HG02870 (cell line): ENCODE measurements around the gene CD177.
"Not testable (repeated sequence)": the region's sequence is repeated elsewhere in the genome, so short reads cannot be mapped to it uniquely, and the experiment has no call there.

Experiments
- ATAC-seq: cut with Tn5 transposase; IDR thresholded peaks from one replicate; pipeline ENCODE4 v1.9.1; 2021; ENCODE audit warnings: mild to moderate bottlenecking, moderate library complexity; ENCODE audit not compliant: unreplicated experiment

The CD177 gene, protein sequence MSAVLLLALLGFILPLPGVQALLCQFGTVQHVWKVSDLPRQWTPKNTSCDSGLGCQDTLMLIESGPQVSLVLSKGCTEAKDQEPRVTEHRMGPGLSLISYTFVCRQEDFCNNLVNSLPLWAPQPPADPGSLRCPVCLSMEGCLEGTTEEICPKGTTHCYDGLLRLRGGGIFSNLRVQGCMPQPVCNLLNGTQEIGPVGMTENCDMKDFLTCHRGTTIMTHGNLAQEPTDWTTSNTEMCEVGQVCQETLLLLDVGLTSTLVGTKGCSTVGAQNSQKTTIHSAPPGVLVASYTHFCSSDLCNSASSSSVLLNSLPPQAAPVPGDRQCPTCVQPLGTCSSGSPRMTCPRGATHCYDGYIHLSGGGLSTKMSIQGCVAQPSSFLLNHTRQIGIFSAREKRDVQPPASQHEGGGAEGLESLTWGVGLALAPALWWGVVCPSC

DNA sequence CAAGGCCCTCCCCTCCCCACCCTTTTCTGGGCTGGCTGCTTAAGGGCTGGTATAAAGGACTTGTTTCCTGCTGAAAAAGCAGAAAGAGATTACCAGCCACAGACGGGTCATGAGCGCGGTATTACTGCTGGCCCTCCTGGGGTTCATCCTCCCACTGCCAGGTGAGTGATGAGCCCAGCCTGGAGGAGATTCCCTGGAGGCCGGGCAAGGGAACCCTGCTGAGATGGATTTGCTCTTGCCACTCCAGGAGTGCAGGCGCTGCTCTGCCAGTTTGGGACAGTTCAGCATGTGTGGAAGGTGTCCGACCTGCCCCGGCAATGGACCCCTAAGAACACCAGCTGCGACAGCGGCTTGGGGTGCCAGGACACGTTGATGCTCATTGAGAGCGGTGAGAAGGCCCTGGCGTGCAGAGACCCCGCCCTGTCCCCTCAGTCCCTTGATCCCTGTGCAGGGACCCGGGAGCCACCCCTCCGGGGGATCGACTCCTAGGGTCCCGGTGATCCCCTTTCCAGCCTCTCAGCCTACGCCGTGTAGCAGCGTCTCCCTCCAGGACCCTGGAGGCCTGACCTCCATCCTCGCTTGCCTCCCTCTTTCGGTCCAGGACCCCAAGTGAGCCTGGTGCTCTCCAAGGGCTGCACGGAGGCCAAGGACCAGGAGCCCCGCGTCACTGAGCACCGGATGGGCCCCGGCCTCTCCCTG is at the start of gene CD177:
CD177 (plus strand) TSS at position 81 of the 699 bp plus-strand sequence; CDS start at position 110, 29 bp downstream.
- ATAC-seq, result no peak

DNA sequence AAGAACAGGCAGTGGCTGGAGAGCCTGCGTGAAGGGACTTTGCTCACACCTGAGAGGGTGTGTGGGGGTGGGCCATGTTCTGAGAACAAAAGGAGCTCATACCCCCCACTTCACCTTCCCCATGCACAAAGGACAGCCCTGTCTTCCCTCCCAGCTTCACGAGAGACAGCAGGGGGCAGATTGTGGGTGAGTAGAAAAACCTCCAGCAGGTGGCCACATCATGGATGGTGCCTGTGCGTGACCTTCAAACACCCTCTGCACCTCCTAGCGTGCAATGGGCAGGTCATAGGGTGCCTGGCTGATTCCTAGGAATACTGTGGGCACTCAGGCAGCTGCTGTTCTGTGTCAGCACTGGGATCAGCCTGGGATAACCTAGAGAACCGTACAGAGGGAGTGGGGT is 47.8 kb upstream of the CD177 start:
- no peak for ATAC-seq

GRCh38 chr19:43306097-43306496 is 47.4 kb upstream of the CD177 start:
- no peak for ATAC-seq

GRCh38 chr19:43308244-43308815 is 45.2 kb upstream of the CD177 start:
- ATAC-seq, result no peak

- ATAC-seq, result no peak
Measured at GRCh38 chr19:43309466-43309865, 44.0 kb upstream of the CD177 start.

DNA sequence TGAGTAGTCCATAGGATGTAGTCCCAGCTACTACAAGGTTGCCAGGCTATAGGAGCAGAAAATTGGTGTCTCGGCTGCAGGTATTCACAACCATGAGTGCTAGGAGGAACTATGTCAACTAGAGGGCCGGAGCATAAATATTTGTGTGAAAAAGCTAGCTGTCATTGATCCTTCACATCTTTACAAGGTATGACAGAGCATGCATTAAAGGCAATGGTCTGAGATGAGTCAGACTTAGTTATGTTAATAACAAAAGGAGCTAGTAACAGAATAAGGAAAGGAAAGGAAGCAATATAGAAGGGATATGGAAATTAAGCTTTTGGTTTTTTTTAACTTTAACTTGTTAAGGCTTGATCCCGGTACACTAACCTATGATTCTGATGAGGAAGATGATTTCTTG is 43.3 kb upstream of the CD177 start:
- no peak for ATAC-seq

DNA sequence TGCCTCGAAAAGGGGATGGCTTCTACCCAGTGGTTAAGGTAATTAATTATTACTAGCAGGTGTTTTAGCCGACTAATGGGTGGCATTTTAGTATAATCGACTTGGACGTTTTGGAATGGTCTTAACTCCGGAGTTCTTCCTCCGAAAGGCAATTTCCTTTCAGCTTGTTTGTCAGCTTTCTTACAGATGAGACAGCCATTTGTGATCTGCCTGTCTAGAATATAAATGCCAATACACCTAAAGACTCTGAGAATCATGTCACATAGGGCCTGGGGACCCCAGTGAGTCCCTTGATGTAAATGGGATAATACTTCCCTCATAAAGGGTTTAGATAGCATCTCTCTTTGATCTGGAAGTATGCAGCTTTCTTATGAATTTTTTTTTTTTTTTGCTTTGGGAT is 42.2 kb upstream of the CD177 start:
- ATAC-seq, result no peak

DNA sequence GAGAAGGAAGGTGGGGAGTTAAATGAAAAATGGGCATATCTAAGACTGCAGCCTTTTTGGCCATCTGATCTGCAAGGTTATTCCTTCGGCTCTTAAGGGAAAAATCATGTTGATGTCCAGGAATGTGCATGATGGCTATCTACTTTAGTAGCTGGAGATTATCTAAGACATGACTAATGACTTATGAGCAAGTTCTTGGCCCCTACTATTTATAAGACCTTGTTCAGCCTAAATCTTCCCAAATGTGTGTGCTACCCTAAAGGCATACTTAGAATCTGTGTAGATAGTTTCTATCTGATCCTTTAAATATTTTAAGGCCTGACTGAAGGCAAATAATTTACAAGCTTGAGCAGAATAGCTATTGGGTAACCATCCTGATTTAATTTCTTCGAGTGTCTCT is 41.8 kb upstream of the CD177 start:
- no peak for ATAC-seq

DNA sequence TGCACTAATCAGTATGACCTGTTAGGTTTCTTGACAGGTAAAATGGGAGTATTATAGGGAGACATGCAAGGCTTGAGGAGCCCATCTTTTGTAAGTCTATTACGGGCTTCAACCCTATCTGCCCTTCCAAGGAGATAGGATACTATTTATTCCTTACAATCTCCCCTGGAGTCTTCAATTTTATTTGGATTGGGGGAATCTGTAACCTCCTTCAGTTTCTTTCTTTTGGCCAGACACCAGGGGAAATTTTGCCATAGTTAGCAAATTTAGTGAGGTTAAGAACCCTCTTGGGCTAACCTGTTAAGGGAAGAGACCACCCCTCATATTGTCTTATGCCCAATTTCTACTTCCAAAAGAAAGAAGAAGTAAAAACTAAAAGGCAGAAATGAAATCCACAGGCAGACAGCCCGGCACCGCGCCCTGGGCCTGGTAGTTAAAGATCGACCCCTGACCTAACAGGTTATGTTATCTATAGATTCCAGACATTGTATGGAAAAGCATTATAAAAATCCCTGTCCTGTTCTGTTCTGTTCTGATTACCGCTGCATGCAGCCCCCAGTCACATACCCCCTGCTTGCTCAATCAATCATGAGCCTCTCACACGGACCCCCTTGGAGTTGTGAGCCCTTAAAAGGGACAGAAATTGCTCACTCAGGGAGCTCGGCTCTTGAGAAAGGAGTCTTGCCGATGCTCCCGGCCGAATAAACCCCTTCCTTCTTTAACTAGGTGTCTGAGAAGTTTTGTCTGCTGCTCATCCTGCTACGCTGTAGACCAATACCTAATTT is 39.6 kb upstream of the CD177 start:
- ATAC-seq, result no peak

DNA sequence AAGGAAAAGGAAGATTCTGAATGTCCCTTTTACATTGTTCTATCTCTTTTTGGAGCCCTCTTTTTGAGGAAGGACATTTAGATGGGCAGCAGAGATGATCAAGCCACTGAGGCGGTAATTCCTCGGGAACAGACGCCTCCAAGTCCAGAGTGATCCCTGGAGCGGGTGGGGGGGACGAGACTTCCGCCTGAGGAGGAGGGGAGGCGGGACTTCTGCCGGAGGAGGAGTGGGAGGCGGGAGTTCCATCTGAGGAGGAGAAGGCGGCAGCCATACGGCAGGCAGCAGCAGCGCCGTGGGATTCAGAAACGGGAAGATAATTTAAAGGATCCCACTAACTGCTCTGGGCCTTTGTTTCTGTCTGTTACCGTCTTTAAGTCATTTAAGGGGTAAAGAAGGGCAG is 37.6 kb upstream of the CD177 start:
- no peak for ATAC-seq

- ATAC-seq, result no peak
Measured at GRCh38 chr19:43316591-43317319, 36.7 kb upstream of the CD177 start.

DNA sequence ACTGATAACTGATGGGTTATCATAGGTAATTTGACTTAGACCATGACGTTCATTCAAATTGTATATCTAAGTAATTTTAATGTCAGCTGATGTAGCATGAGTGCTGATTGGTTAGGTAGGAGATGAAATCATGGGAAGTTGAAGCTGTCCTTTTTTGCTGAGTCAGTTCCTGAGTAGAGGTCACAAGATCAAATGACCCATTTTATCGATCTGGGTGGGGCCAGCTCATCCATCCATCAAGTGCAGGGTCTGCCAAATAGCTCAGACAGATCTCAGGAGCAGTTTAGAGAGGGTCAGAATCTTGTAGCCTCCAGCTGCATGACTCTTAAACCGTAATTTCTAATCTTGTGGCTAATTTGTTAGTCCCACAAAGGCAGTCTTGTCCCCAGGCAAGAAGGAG is 35.3 kb upstream of the CD177 start:
- no peak for ATAC-seq

DNA sequence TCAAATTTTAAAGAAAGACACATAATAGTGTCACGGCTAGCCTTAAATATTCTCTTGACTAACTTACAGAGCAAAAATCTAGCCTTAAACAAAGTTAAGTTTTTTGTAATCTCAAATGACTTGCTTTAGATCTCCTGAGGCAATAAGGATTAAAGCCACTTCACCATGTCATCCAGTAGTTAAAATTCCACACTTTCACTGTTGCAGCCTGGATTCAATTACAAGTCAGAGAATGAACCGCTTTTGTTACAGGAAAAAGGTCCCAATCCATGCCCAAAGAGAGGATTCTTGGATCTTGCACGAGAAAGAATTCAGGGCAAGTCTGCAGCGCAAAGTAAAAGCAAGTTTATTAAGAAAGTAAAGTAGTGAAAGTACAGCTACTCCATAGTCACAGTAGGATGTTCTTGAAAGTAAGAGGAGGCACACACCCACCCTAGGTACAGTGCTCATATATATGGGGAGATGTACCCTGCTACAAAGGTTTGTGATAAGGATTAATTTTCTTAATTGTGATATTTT is 34.6 kb upstream of the CD177 start:
- no peak for ATAC-seq

GRCh38 chr19:43320546-43320945 is 32.9 kb upstream of the CD177 start:
- ATAC-seq, result no peak

DNA sequence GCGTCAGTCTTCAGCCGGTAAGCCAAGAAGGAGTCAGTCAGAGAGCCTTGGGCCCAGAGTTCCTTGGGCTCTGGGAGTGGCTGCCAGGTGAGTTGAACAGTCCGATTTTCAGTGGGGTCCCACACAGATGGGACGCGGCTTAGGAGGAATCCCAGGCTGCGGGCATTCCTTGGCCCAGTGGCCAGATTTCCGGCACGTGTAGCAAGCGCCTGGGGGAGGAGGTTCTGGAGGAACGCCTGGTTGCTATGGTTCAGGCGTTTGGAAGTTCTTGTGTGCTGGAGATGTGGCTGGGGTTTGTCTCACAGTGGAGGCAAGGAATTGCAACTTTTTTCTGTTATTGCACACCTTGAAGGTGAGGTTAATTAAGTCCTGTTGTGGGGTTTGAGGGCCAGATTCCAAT is 26.7 kb upstream of the CD177 start:
- ATAC-seq, result not testable (repeated sequence)

GRCh38 chr19:43328561-43328960 is 24.9 kb upstream of the CD177 start:
- not testable (repeated sequence) for ATAC-seq

- not testable (repeated sequence) for ATAC-seq
Measured at GRCh38 chr19:43329049-43329448, 24.4 kb upstream of the CD177 start.

DNA sequence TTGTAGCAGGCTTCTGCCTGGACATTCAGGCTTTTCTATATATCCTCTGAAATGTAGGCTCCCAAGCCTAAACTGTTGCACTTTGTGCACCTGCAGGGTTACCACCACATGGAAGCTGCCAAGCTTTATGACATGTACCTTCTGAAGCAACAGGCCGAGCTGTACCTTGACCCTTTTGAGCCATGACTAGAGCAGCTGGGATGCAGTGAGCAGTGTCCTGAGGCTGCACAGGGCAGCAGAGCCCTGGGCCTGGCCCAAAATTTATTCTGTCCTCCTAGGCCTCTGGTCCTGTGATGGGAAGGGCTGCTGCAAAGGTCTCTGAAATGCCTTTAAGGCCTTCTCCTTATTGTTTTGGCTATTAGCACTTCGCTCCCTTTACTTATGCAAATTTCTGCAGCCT is 23.5 kb upstream of the CD177 start:
- no peak for ATAC-seq

DNA sequence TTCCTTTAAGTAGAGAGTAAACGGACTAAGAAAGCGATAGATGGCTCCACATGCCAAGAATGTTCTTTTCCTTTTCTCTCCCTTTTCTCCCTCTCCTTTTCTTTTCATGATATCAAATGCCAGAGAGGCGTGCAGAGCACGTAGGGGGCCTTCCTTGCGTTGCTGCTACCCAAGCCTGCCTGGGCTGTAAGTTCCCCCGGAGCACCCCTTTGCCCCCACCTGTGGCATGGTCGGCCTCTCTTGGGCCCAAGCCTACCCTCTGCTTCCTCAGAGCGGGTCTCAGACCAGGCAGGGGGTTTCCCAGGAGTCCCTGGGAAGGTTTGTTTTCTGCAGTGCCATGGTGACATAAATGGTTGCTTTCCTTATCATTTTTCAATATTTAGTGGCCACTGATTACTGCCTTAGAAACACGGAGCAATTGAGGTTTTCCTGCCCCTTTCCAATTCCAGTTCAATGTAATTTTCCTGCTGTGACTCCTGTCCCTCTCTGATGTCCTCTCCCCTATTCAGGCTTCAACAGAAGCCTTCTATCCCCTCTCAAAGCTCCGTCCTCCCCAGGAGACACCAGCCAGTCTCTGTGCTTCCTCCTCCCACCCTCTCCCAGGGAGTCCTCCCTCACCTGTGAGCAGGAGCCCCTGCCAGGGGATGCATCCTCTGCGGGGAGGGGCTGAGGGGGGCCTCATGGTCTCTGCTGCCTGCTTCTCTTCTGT is 22.6 kb upstream of the CD177 start:
- no peak for ATAC-seq
